GM12878 (cell line): ENCODE measurements around the gene SPATA6.

ENCODE experiments used
- EED ChIP-seq: sonication (generic); IDR thresholded peaks from 2 replicates; pipeline ENCODE4 v1.6.1; 2016; ENCODE audit warnings: antibody characterized with exemption, low read depth
- ETV6 ChIP-seq, 2 experiments: fragments of 450-650 bp in 1 of 2; IDR thresholded peaks in 1 of 2; conservative IDR thresholded peaks in 1 of 2; 2 replicates each; pipeline ENCODE4 v1.6.1; 2014; ENCODE audit warnings: antibody characterized with exemption in 1 of 2, borderline replicate concordance in 1 of 2, low read depth in 1 of 2, mild to moderate bottlenecking in 1 of 2, moderate library complexity in 1 of 2
- FOXM1 ChIP-seq: IDR thresholded peaks from 2 replicates; pipeline ENCODE4 v1.6.1; 2012; ENCODE audit warnings: low read depth, mild to moderate bottlenecking, inconsistent platforms, low read length, moderate library complexity
- MXI1 ChIP-seq: fragments of 150-350 bp; IDR thresholded peaks from 2 replicates; pipeline ENCODE4 v1.6.1; 2011; ENCODE audit warnings: low read depth, mild to moderate bottlenecking, inconsistent platforms, low read length, improper control_type of control experiment
- NFIC ChIP-seq: IDR thresholded peaks from 2 replicates; pipeline ENCODE4 v1.6.1; 2012; ENCODE audit warnings: low read depth, mild to moderate bottlenecking, inconsistent platforms, low read length, moderate library complexity
- NR2C2 ChIP-seq: IDR thresholded peaks from 2 replicates; pipeline ENCODE4 v1.6.1; 2011; ENCODE audit warnings: borderline replicate concordance, low read depth; ENCODE audit not compliant: control insufficient read depth, insufficient read length
- TBL1XR1 ChIP-seq: IDR thresholded peaks from 2 replicates; pipeline ENCODE4 v1.6.1; 2012; ENCODE audit warnings: low read depth, low read length, improper control_type of control experiment
- ZBED1 ChIP-seq: IDR thresholded peaks from 2 replicates; pipeline ENCODE4 v1.6.1; 2016; ENCODE audit warnings: borderline replicate concordance
- TF ChIP-seq, protein P1 (sequence below): fragments of 150-350 bp; IDR thresholded peaks from 2 replicates; pipeline ENCODE4 v1.6.1; 2014; ENCODE audit warnings: mild to moderate bottlenecking, low read depth, low read length
- TF ChIP-seq, protein P2 (sequence below): IDR thresholded peaks from 2 replicates; pipeline ENCODE4 v1.6.1; 2012; ENCODE audit warnings: low read depth, low read length, improper control_type of control experiment
- TF ChIP-seq, protein P3 (sequence below): IDR thresholded peaks from 2 replicates; pipeline ENCODE4 v1.6.1; 2012; ENCODE audit warnings: low read depth, low read length, improper control_type of control experiment

DNA sequence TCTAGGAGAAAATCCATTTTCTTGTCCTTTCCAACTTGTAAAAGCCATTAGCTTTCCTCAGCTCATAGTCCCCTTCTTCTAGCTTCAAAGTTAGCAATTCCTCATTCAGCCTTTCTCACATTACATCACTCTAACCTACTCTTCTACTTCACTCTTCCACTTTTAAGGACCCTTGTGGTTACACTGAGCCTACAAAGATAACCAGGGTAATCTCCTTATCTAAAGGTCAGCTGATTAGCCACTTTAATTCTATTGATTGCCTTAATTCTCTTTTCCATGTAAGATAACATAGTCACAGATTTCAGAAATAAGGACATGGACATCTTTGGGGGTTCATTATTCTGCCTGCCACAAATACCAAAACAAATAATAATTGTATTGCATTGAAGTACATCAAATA is 8.5 kb upstream of the SPATA6 start:
- TF ChIP-seq, protein P1, sequence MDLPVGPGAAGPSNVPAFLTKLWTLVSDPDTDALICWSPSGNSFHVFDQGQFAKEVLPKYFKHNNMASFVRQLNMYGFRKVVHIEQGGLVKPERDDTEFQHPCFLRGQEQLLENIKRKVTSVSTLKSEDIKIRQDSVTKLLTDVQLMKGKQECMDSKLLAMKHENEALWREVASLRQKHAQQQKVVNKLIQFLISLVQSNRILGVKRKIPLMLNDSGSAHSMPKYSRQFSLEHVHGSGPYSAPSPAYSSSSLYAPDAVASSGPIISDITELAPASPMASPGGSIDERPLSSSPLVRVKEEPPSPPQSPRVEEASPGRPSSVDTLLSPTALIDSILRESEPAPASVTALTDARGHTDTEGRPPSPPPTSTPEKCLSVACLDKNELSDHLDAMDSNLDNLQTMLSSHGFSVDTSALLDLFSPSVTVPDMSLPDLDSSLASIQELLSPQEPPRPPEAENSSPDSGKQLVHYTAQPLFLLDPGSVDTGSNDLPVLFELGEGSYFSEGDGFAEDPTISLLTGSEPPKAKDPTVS: no peak
- TF ChIP-seq NFIC (no peak), ZBED1 (no peak), TBL1XR1 (no peak), NR2C2 (no peak), EED (no peak), ETV6 (conservative IDR thresholded peaks at IDR 0.05 in 1 of 2, IDR thresholded peaks at IDR 0.05 in 1 of 2; ENCODE audit: borderline replicate concordance in 1 of 2, low read depth in 1 of 2) (no peak), MXI1 (no peak), FOXM1 (no peak)
- TF ChIP-seq, protein P2, sequence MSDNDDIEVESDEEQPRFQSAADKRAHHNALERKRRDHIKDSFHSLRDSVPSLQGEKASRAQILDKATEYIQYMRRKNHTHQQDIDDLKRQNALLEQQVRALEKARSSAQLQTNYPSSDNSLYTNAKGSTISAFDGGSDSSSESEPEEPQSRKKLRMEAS: no peak
- TF ChIP-seq, protein P3, sequence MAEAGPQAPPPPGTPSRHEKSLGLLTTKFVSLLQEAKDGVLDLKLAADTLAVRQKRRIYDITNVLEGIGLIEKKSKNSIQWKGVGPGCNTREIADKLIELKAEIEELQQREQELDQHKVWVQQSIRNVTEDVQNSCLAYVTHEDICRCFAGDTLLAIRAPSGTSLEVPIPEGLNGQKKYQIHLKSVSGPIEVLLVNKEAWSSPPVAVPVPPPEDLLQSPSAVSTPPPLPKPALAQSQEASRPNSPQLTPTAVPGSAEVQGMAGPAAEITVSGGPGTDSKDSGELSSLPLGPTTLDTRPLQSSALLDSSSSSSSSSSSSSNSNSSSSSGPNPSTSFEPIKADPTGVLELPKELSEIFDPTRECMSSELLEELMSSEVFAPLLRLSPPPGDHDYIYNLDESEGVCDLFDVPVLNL: no peak
